Hepatocyte (in vitro differentiated cells): ENCODE results near the gene UHRF1.
"Not testable (repeated sequence)": the region's sequence is repeated elsewhere in the genome, so short reads cannot be mapped to it uniquely, and the experiment has no call there.

ENCODE experiments used
- CTCF ChIP-seq: fragments of 200-600 bp; sonication (generic); IDR thresholded peaks from 2 replicates; pipeline ENCODE4 v1.5.1; 2016; ENCODE audit warnings: antibody characterized with exemption, mild to moderate bottlenecking; ENCODE audit not compliant: poor library complexity
- EZH2 ChIP-seq: fragments of 200-600 bp; sonication (generic); IDR thresholded peaks from 2 replicates; pipeline ENCODE4 v1.6.1; 2016; ENCODE audit warnings: antibody characterized with exemption, mild to moderate bottlenecking, borderline replicate concordance

GRCh38 chr19:4975601-4976000 lies 66.3 kb downstream of the UHRF1 start:
- not testable (repeated sequence) for TF ChIP-seq CTCF, EZH2
